Measurements from ENCODE around the gene UBE3C.

The UBE3C gene

DNA sequence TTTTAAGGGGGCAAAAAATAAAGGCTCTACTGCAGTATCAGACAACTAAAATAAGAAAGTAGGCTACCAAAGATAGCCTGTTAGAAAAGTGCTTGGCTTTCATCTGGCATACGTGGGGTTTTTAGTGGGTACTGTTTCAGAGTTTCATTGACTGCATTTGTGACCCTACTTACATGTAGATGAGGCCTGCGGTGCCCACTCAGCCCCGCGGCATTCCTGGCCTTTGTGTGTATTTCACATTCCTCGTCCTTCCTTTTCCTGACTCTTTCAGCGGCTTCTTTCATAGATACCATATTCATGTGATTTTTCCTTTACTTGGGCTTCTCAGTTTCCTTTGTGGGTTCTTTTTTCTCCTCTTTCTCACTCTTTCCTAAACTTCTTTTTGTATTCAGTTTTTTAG lies 50.7 kb downstream of the UBE3C start:
- Histone ChIP-seq H3K27ac (ENCODE audit: low read length) (no peak overlapping the region), H3K4me2 (ENCODE audit: low read depth, low read length) (no peak overlapping the region)
- TF ChIP-seq EZH2phosphoT487 (IDR thresholded peaks at IDR 0.05; ENCODE audit: low read length) = no peak
- TF ChIP-seq, protein P1, sequence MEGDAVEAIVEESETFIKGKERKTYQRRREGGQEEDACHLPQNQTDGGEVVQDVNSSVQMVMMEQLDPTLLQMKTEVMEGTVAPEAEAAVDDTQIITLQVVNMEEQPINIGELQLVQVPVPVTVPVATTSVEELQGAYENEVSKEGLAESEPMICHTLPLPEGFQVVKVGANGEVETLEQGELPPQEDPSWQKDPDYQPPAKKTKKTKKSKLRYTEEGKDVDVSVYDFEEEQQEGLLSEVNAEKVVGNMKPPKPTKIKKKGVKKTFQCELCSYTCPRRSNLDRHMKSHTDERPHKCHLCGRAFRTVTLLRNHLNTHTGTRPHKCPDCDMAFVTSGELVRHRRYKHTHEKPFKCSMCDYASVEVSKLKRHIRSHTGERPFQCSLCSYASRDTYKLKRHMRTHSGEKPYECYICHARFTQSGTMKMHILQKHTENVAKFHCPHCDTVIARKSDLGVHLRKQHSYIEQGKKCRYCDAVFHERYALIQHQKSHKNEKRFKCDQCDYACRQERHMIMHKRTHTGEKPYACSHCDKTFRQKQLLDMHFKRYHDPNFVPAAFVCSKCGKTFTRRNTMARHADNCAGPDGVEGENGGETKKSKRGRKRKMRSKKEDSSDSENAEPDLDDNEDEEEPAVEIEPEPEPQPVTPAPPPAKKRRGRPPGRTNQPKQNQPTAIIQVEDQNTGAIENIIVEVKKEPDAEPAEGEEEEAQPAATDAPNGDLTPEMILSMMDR (IDR thresholded peaks at IDR 0.05; ENCODE audit: low read length) = no peak
- no peak for TF ChIP-seq EZH2 (optimal IDR thresholded peaks at IDR 0.05; ENCODE audit: low read depth, low read length)

DNA sequence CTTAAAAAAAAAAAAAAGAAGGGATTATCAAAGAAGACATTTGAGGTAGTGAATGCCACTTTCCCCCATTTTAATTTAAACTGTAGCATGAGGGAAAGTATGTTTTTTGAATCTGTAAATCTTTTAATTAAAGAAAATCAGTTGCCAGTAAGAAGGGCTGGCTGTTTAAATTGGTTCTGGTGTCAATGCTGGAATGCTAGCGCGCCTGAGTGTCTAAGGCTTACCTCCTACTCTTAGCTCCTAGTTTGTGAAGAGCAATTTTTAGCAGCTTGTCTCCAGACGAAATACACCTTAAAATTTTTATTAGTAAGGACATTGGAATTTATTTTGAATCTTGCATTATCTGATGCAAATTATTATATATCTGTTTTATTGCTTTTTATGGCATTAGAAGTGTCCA lies 54.1 kb downstream of the UBE3C start:
- Histone ChIP-seq H3K9me2 (replicated peaks; ENCODE audit: insufficient read depth, low read length) (no peaks in the 10 kb centered on the region), H3K9me3 (replicated peaks; ENCODE audit: insufficient read depth, low read length) (no peaks in the 10 kb centered on the region), H3F3A (ENCODE audit: insufficient read depth, low read length) (no peaks in the 10 kb centered on the region), H3K36me3 (replicated peaks; ENCODE audit: insufficient read depth, low read length) (peaks cover 13% of the 10 kb centered on the region; the same call in 1 of the 2 replicates), H2AFZ (ENCODE audit: low read length) (no peak overlapping the region), H3K4me3 (ENCODE audit: low read length) (no peak overlapping the region), H3K79me2 (ENCODE audit: low read length) (peaks cover 48% of the 10 kb centered on the region), H3K4me2 (ENCODE audit: low read depth, low read length) (no peak overlapping the region), H3K4me1 (ENCODE audit: low read length) (no peaks in the 10 kb centered on the region), H3K27me3 (replicated peaks; ENCODE audit: insufficient read depth, low read length) (no peaks in the 10 kb centered on the region), H3K27ac (ENCODE audit: low read length) (no peak overlapping the region), H3K9ac (ENCODE audit: low read length) (no peak overlapping the region), H4K20me1 (ENCODE audit: insufficient read depth, low read length) (no peaks in the 10 kb centered on the region)
- TF ChIP-seq EZH2phosphoT487 (IDR thresholded peaks at IDR 0.05; ENCODE audit: low read length) (no peak), EZH2 (optimal IDR thresholded peaks at IDR 0.05; ENCODE audit: low read depth, low read length) (no peak)
- TF ChIP-seq, protein P1 (IDR thresholded peaks at IDR 0.05; ENCODE audit: low read length) = no peak
- no peak for DNase-seq

More for the DNA sequence above, 50.7 kb downstream of the UBE3C start:
- no peaks in the 10 kb centered on the region for H3F3A ChIP-seq (ENCODE audit: insufficient read depth, low read length)
- no peak overlapping the region for H3K4me3 ChIP-seq (ENCODE audit: low read length)
- no peaks in the 10 kb centered on the region for H3K27me3 ChIP-seq (replicated peaks; ENCODE audit: insufficient read depth, low read length)
- DNase-seq = no peak
- H3K4me1 ChIP-seq (ENCODE audit: low read length) = no peaks in the 10 kb centered on the region
- peaks cover 46% of the 10 kb centered on the region for H3K79me2 ChIP-seq (ENCODE audit: low read length)
- H4K20me1 ChIP-seq (ENCODE audit: insufficient read depth, low read length) = no peaks in the 10 kb centered on the region
- H2AFZ ChIP-seq (ENCODE audit: low read length) = no peak overlapping the region
- H3K9ac ChIP-seq (ENCODE audit: low read length) = no peak overlapping the region
- H3K36me3 ChIP-seq (replicated peaks; ENCODE audit: insufficient read depth, low read length) = peaks cover 24% of the 10 kb centered on the region; the same call in 1 of the 2 replicates
- no peaks in the 10 kb centered on the region for H3K9me3 ChIP-seq (replicated peaks; ENCODE audit: insufficient read depth, low read length)
- no peaks in the 10 kb centered on the region for H3K9me2 ChIP-seq (replicated peaks; ENCODE audit: insufficient read depth, low read length)

DNA sequence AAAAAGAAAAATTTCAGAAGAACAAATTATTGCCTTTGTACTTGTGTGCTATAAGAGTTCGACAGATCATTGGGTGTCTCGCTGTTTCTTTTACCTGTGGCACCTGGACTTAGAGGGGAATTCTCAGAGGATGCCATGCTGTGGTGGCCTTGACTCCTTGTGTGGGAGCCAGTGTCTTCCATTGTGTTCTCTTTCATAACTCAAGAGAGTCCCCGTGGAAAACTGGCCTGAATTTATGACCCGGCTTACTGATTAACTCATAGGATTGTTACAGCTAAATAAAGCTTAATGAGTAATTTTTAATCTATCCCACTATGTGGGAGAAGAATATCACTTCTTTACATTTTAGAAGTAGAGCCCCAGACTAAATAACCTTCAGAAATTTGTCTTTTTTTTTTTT lies 54.5 kb downstream of the UBE3C start:
- peaks cover 48% of the 10 kb centered on the region for H3K79me2 ChIP-seq (ENCODE audit: low read length)
- no peak overlapping the region for H3K27ac ChIP-seq (ENCODE audit: low read length)
- H3K9me2 ChIP-seq (replicated peaks; ENCODE audit: insufficient read depth, low read length) = no peaks in the 10 kb centered on the region
- H3K9ac ChIP-seq (ENCODE audit: low read length) = no peak overlapping the region
- H3K4me3 ChIP-seq (ENCODE audit: low read length) = no peak overlapping the region
- no peak overlapping the region for H3K4me2 ChIP-seq (ENCODE audit: low read depth, low read length)
- no peak for DNase-seq
- H3K36me3 ChIP-seq (replicated peaks; ENCODE audit: insufficient read depth, low read length) = peaks cover 13% of the 10 kb centered on the region; the same call in 1 of the 2 replicates
- no peak overlapping the region for H2AFZ ChIP-seq (ENCODE audit: low read length)
- H3K27me3 ChIP-seq (replicated peaks; ENCODE audit: insufficient read depth, low read length) = no peaks in the 10 kb centered on the region
- no peaks in the 10 kb centered on the region for H3K4me1 ChIP-seq (ENCODE audit: low read length)
- no peaks in the 10 kb centered on the region for H4K20me1 ChIP-seq (ENCODE audit: insufficient read depth, low read length)
- no peaks in the 10 kb centered on the region for H3F3A ChIP-seq (ENCODE audit: insufficient read depth, low read length)
- H3K9me3 ChIP-seq (replicated peaks; ENCODE audit: insufficient read depth, low read length) = no peaks in the 10 kb centered on the region
- TF ChIP-seq EZH2 (optimal IDR thresholded peaks at IDR 0.05; ENCODE audit: low read depth, low read length) (no peak), EZH2phosphoT487 (IDR thresholded peaks at IDR 0.05; ENCODE audit: low read length) (no peak)
- TF ChIP-seq, protein P1 (IDR thresholded peaks at IDR 0.05; ENCODE audit: low read length) = no peak

All from MM.1S (cell line).